Liver (tissue), 9 donors: ENCODE data around the gene ZNF219. TPM values are rescaled to one million over a fixed set of nuclear protein-coding genes. Genes with fewer than 3 reads are reported as not detected.

Experiments used
- DNase-seq: peaks from one replicate; pipeline ENCODE4 v3.0.0-alpha.2; 2017; ENCODE audit warnings: low spot score
- H3K27ac ChIP-seq, 2 donors: one replicate each; pipeline ENCODE4 v1.7.0; 2013; ENCODE audit warnings: inconsistent platforms in 2 of 2, low read length in 2 of 2, control low read depth in 1 of 2, low read depth in 1 of 2, mild to moderate bottlenecking in 1 of 2
- H3K27me3 ChIP-seq, 4 donors: one replicate each; pipeline versions ENCODE4 v1.6.1 to v1.7.0; 2013; ENCODE audit warnings: low read length in 3 of 4, inconsistent platforms in 1 of 4, mild to moderate bottlenecking in 1 of 4, moderate library complexity in 1 of 4; ENCODE audit not compliant: control insufficient read depth in 4 of 4, insufficient read depth in 4 of 4
- H3K36me3 ChIP-seq, 4 donors: one replicate each; pipeline versions ENCODE4 v1.6.1 to v1.7.0; 2013; ENCODE audit warnings: low read length in 3 of 4, mild to moderate bottlenecking in 3 of 4, low read depth in 1 of 4, moderate library complexity in 1 of 4; ENCODE audit not compliant: control insufficient read depth in 4 of 4, insufficient read depth in 3 of 4
- H3K4me1 ChIP-seq, 4 donors: one replicate each; pipeline versions ENCODE4 v1.6.1 to v1.7.0; 2013; ENCODE audit warnings: low read length in 3 of 4, mild to moderate bottlenecking in 3 of 4, moderate library complexity in 1 of 4; ENCODE audit not compliant: control insufficient read depth in 4 of 4, insufficient read depth in 4 of 4
- H3K4me3 ChIP-seq, 3 donors: one replicate each; pipeline versions ENCODE4 v1.6.1 to v1.7.0; 2013; ENCODE audit warnings: low read length in 3 of 3, control low read depth in 1 of 3, low read depth in 1 of 3, mild to moderate bottlenecking in 1 of 3
- H3K9ac ChIP-seq, 2 donors: one replicate each; pipeline ENCODE4 v1.7.0; 2013; ENCODE audit warnings: low read length in 2 of 2, mild to moderate bottlenecking in 2 of 2, moderate library complexity in 2 of 2, control low read depth in 1 of 2, low read depth in 1 of 2
- H3K9me3 ChIP-seq, 4 donors: one replicate each; pipeline versions ENCODE4 v1.6.1 to v1.7.0; 2013; ENCODE audit warnings: low read length in 3 of 4; ENCODE audit not compliant: control insufficient read depth in 4 of 4
- CTCF ChIP-seq: fragments of 150-350 bp; IDR thresholded peaks from 2 replicates; pipeline ENCODE4 v1.5.1; 2017; ENCODE audit warnings: improper control_type of control experiment, low read depth, low read length; ENCODE audit not compliant: missing input control
- EGR1 ChIP-seq, 2 donors: IDR thresholded peaks; 2 replicates each; pipeline ENCODE4 v1.6.1; 2016 to 2018; ENCODE audit warnings: antibody characterized with exemption in 2 of 2, low read depth in 2 of 2
- GABPA ChIP-seq, 2 donors: IDR thresholded peaks in 1 of 2; conservative IDR thresholded peaks in 1 of 2; 2 replicates each; pipeline ENCODE4 v1.6.1; 2016; ENCODE audit warnings: antibody characterized with exemption in 2 of 2, mild to moderate bottlenecking in 1 of 2, moderate library complexity in 1 of 2
- HNF4A ChIP-seq, 2 donors: conservative IDR thresholded peaks; 2 replicates each; pipeline ENCODE4 v1.6.1; 2016; ENCODE audit warnings: antibody characterized with exemption in 2 of 2, mild to moderate bottlenecking in 2 of 2
- HNF4G ChIP-seq: IDR thresholded peaks from 2 replicates; pipeline ENCODE4 v1.6.1; 2016; ENCODE audit warnings: antibody characterized with exemption
- MAX ChIP-seq: IDR thresholded peaks from 2 replicates; pipeline ENCODE4 v1.6.1; 2016; ENCODE audit warnings: antibody characterized with exemption
- NR2F2 ChIP-seq: IDR thresholded peaks from 2 replicates; pipeline ENCODE4 v1.6.1; 2016; ENCODE audit warnings: antibody characterized with exemption
- RAD21 ChIP-seq, 2 donors: IDR thresholded peaks; 2 replicates each; pipeline ENCODE4 v1.6.1; 2016; ENCODE audit warnings: antibody characterized with exemption in 2 of 2, mild to moderate bottlenecking in 2 of 2
- RXRA ChIP-seq, 2 donors: IDR thresholded peaks; 2 replicates each; pipeline ENCODE4 v1.6.1; 2017 to 2018; ENCODE audit warnings: antibody characterized with exemption in 2 of 2, mild to moderate bottlenecking in 1 of 2
- SP1 ChIP-seq: IDR thresholded peaks from 2 replicates; pipeline ENCODE4 v1.6.1; 2018; ENCODE audit warnings: antibody characterized with exemption, mild to moderate bottlenecking
- YY1 ChIP-seq: IDR thresholded peaks from 2 replicates; pipeline ENCODE4 v1.6.1; 2016; ENCODE audit warnings: antibody characterized with exemption, mild to moderate bottlenecking
- ZBTB33 ChIP-seq: IDR thresholded peaks from 2 replicates; pipeline ENCODE4 v1.6.1; 2016; ENCODE audit warnings: antibody characterized with exemption
- WGBS: extraction: QIAGEN DNeasy Blood & Tissue Kit; methylation state at CpG from one replicate; pipeline ENCODE4 v1.1.7; 2013; 5-methylcytosine and 5-hydroxymethylcytosine counted together
- polyA plus RNA-seq, 2 donors: library from polyadenylated mRNA; stranded (reverse) in 1 of 2; unstranded in 1 of 2; fragments of 200-250 nt in 1 of 2; fragments of >200 nt in 1 of 2; fragmentation: Nextera tagmentation in 1 of 2; extraction: Ambion mirVana in 1 of 2; gene quantifications; one replicate each; pipeline versions ENCODE4 v1.2.1 to v1.2.3, GENCODE V29; 2013 to 2015
- total RNA-seq, 2 donors: library from RNA; depleted of rRNA; stranded (reverse); fragments of >200 nt; gene quantifications; one replicate each; pipeline ENCODE4 v1.2.3, GENCODE V29; 2014
- donor health status: healthy.
- donor health status: healthy.
- donor health status: healthy.
- donor health status: healthy.
- donor health status: healthy.

The ZNF219 gene
- total and polyA plus RNA-seq, 4 donors, result 1.3 to 10.5 (median 5.5) TPM

GRCh38 chr14:21109377-21110138 lies 11.1 kb upstream of the ZNF219 start:
- no peaks in the 10 kb centered on the region for H3K36me3 ChIP-seq
- H3K9me3 ChIP-seq, result no peaks in the 10 kb centered on the region
- 86% methylated on average over 6 of the region's 6 CpGs for WGBS
- H3K9ac ChIP-seq, result no peak overlapping the region
- DNase-seq, result no peak
- H3K4me1 ChIP-seq, result peaks cover 8 to 30% (median 27%) of the 10 kb centered on the region in 4 donors
- no peak overlapping the region for H3K27ac ChIP-seq
- H3K27me3 ChIP-seq, result no peaks in the 10 kb centered on the region
- TF ChIP-seq MAX (no peak), HNF4A (conservative IDR thresholded peaks at IDR 0.05) (no peak), CTCF (no peak), EGR1 (IDR thresholded peaks at IDR 0.05; ENCODE audit: low read depth in 2 of 2) (no peak), ZBTB33 (no peak)
- H3K4me3 ChIP-seq, result no peak overlapping the region

- Histone ChIP-seq H3K4me1 (peaks cover 8 to 34% (median 30%) of the 10 kb centered on the region in 4 donors), H3K27me3 (no peaks in the 10 kb centered on the region), H3K9me3 (no peaks in the 10 kb centered on the region), H3K36me3 (no peaks in the 10 kb centered on the region), H3K27ac (no peak overlapping the region), H3K9ac (no peak overlapping the region), H3K4me3 (no peak overlapping the region)
- DNase-seq, result no peak
- 96% methylated on average over 4 of the region's 4 CpGs for WGBS
- TF ChIP-seq GABPA (IDR thresholded peaks at IDR 0.05 in 1 of 2, conservative IDR thresholded peaks at IDR 0.05 in 1 of 2) (no peak), HNF4G (no peak), EGR1 (IDR thresholded peaks at IDR 0.05; ENCODE audit: low read depth in 2 of 2) (no peak), SP1 (no peak), RXRA (IDR thresholded peaks at IDR 0.05) (no peak), CTCF (no peak), YY1 (no peak), RAD21 (IDR thresholded peaks at IDR 0.05) (no peak), NR2F2 (no peak), MAX (no peak)
Measured at GRCh38 chr14:21108791-21109190, 10.3 kb upstream of the ZNF219 start.
